Stimulated activated effector memory CD8-positive, alpha-beta T cell treated with anti-CD3 and anti-CD28 coated beads, Interleukin-12 subunit alpha, Interleukin-12 subunit beta, amount 100 ng/mL, for 72 hours (primary cell): Measurements from ENCODE around the gene TUBA1C.
A peak's percentile ranks its signal among the peaks of the same experiment; 100 is the strongest.

ENCODE experiments used
- ATAC-seq: fragments of 150-1000 bp; cut with Tn5 transposase; 2 replicates; pipeline ENCODE4 v1.10.0; 2021
- DNase-seq, 2 donors: peaks; one replicate each; pipeline ENCODE4 v3.0.0; 2021 to 2022; ENCODE audit warnings: low spot score in 2 of 2
- H3K27ac Mint-ChIP-seq: one replicate; pipeline ENCODE4 v1.8.0; 2022; ENCODE audit warnings: mild to moderate bottlenecking, mixed read lengths
- H3K36me3 Mint-ChIP-seq: one replicate; pipeline ENCODE4 v1.8.0; 2022; ENCODE audit warnings: mild to moderate bottlenecking, mixed read lengths
- H3K4me1 Mint-ChIP-seq: one replicate; pipeline ENCODE4 v1.8.0; 2022; ENCODE audit warnings: mixed read lengths
- H3K4me3 Mint-ChIP-seq: one replicate; pipeline ENCODE4 v1.8.0; 2022; ENCODE audit warnings: mild to moderate bottlenecking, mixed read lengths
- H3K9me3 Mint-ChIP-seq: one replicate; pipeline ENCODE4 v1.8.0; 2022; ENCODE audit warnings: mixed read lengths

The TUBA1C gene

DNA sequence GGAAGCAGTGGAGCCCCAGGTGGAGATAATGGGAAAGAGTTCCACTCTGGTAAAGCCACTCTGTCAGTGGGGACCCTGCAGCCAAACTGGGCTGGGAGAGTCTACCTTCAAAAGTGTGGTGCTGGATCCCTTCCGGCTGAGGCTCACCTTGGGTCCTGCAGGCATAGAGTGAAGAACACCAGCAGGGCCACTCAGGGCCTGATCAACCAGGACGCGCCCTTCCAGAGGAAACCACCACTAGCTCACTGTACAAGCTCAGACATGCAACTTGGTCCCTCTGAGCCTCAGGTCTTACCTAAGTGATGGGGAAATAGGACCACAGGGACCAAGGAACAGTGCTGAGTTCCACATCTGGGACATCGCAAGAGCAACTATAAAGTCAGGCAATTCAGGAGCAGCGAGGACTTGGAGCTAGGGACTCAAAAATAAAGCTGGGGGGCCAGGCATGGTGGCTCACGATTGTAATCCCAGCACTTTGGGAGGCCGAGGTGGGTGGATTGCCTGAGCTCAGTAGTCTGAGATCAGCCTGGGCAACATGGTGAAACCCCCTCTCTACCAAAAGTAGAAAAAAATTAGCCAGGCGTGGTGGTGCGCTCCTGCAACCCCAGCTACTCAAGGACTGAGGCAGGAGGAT lies 24.2 kb downstream of the TUBA1C start:
- Mint-ChIP-seq H3K4me3 (no peak overlapping the region), H3K36me3 (no peaks in the 10 kb centered on the region), H3K9me3 (no peaks in the 10 kb centered on the region), H3K4me1 (no peaks in the 10 kb centered on the region), H3K27ac (no peak overlapping the region)
- DNase-seq (no peak), ATAC-seq (no peak)

DNA sequence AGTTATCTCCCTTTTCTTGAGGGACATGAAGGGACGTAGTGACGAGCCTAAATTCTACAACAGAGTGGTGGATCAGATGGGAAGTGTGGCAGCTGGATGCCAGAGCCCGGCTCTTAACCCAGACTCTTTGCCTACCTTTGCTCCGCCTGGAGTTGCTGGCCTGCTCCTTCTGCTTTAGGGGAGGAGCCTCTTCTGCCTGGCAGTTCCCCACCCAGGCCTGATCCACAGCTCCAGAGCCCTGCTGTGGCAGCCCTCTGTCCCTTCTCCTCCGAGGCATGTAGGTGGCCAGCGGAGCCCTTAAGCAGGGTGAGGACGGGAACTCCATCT lies 27.8 kb downstream of the TUBA1C start:
- H3K36me3 Mint-ChIP-seq, result no peaks in the 10 kb centered on the region
- DNase-seq (no peak), ATAC-seq (no peak)
- no peaks in the 10 kb centered on the region for H3K9me3 Mint-ChIP-seq
- no peak overlapping the region for H3K27ac Mint-ChIP-seq
- no peak overlapping the region for H3K4me3 Mint-ChIP-seq
- H3K4me1 Mint-ChIP-seq, result peaks cover 16% of the 10 kb centered on the region

DNA sequence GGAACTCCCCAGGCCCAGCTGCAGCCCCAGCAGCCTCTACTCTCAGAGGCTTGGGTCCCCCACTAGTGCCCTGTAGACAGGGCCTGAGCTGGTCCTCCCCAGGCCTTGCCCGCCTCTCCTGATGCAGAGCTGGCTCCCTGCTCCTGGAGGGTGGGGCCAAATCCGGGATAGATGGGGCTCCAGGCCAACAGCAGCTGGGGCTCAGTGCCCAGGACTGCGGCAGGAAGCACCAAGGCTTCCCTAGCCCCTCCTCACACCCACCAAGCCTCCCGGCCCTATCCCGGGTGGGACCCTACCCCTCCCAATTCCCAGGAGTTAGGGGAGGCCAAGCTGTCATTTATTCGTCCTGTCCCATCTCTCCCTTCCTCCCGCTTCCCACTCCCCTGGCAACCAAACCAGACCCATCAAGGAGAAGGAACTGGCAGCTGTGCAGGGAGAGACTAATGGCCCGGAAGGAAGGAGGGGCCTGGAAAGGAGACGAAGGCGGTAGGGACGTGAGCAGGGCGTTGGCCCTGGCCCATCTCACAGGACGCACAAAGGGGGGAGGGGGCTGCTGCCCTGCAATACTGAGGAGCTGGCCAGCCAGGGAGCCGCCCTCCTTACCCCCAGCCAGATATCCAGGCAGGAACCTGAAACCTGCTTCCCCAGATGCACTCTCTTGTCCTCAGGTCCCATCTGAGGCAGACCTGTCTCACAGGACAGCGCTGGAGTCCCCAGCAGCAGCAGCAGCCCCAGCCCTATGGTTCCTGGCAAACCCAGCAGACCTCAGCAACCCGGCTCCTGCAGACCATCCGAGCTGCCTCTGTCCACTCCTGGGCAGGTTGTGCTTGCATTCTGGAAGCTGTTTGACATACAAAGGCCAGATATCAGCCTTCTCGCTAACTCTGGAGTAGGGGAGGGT lies 28.4 kb downstream of the TUBA1C start:
- Mint-ChIP-seq H3K36me3 (no peaks in the 10 kb centered on the region), H3K27ac (no peak overlapping the region), H3K4me3 (no peak overlapping the region), H3K4me1 (peaks cover 20% of the 10 kb centered on the region), H3K9me3 (no peaks in the 10 kb centered on the region)
- DNase-seq (no peak), ATAC-seq (no peak)

DNA sequence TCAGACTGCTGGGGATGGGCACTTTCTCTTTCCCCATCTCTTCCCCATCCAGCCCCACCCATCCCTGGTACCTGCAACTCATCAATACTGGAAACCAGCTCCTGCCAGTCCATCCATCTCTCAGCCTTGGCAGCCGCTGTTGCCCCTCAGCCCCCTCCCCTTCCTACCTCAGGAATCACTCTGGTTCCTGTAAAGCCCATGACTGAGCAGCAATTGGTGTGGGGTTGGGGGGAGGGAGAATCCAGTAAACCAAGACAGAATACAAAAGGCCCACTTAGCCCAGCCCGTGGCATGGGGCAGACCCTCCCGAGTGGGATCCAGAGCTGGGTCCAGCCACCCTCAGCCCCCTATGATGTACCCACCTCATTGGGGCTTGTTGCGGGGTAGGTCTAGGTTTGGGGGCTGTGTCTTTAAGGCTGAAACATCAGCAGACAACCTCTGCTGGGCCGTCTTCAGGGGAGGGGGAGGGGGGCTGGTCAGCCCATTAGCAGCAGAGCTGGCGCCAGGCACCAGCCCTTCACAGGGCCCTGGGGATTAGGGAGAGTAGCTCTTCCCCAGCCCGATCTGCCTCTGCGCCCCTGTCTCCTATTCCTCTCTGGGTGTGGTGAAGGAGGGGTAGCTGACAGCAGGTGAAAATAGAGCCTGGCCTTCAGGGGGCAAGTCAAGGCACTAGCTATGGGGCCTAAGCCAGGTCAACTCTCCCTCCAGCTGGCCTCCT lies 29.4 kb downstream of the TUBA1C start:
- Mint-ChIP-seq H3K36me3 (no peaks in the 10 kb centered on the region), H3K4me3 (no peak overlapping the region), H3K9me3 (no peaks in the 10 kb centered on the region), H3K4me1 (peaks cover 20% of the 10 kb centered on the region), H3K27ac (no peak overlapping the region)
- no peak for ATAC-seq
- DNase-seq, result no peak

DNA sequence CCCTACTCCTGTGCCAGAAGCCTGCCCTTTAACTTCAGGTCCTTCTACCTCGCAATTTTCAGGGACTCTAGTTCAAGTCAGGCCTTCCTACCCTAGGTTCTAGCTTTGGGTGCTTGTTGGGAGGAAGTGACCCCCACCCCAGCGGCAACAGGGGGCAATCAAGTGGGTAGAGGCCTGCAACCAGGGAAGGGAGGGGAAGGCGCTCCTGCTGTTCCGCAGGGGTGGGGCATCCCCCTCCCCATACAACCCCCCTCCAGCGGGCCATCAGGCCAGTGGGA lies 29.9 kb downstream of the TUBA1C start:
- DNase-seq, result no peak
- Mint-ChIP-seq H3K27ac (no peak overlapping the region), H3K4me3 (no peak overlapping the region), H3K36me3 (no peaks in the 10 kb centered on the region), H3K4me1 (peaks cover 20% of the 10 kb centered on the region), H3K9me3 (no peaks in the 10 kb centered on the region)
- ATAC-seq, result no peak

DNA sequence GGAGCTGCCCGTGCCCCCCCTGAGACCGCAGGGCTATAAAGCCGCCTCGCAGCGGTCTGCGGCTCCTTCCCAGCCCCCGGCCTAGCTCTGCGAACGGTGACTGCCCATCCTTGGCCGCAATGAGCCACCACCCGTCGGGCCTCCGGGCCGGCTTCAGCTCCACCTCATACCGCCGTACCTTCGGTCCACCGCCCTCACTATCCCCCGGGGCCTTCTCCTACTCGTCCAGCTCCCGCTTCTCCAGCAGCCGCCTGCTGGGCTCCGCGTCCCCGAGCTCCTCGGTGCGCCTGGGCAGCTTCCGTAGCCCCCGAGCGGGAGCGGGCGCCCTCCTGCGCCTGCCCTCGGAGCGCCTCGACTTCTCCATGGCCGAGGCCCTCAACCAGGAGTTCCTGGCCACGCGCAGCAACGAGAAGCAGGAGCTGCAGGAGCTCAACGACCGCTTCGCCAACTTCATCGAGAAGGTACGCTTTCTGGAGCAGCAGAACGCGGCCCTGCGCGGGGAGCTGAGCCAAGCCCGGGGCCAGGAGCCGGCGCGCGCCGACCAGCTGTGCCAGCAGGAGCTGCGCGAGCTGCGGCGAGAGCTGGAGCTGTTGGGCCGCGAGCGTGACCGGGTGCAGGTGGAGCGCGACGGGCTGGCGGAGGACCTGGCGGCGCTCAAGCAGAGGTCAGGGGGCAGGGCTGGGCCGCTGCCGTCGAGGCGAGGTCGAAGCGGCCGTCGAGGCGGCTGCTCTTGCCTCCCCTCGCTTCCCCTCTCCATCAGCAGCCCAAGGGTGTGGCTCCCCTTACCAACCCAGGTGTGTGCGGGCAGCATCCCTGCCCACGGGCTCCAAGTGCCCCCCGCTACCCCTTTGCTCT lies 30.4 kb downstream of the TUBA1C start, which contains the start of gene PRPH:
PRPH (plus strand) TSS at position 66 of the 855 bp plus-strand sequence; CDS start at position 120, 54 bp downstream.
- DNase-seq, result no peak
- H3K4me1 Mint-ChIP-seq, result peaks cover 20% of the 10 kb centered on the region
- H3K9me3 Mint-ChIP-seq, result no peaks in the 10 kb centered on the region
- H3K36me3 Mint-ChIP-seq, result no peaks in the 10 kb centered on the region
- no peak within 1 kb of the TSS for H3K4me3 Mint-ChIP-seq
- ATAC-seq, result no peak
- no peak within 1 kb of the TSS for H3K27ac Mint-ChIP-seq

DNA sequence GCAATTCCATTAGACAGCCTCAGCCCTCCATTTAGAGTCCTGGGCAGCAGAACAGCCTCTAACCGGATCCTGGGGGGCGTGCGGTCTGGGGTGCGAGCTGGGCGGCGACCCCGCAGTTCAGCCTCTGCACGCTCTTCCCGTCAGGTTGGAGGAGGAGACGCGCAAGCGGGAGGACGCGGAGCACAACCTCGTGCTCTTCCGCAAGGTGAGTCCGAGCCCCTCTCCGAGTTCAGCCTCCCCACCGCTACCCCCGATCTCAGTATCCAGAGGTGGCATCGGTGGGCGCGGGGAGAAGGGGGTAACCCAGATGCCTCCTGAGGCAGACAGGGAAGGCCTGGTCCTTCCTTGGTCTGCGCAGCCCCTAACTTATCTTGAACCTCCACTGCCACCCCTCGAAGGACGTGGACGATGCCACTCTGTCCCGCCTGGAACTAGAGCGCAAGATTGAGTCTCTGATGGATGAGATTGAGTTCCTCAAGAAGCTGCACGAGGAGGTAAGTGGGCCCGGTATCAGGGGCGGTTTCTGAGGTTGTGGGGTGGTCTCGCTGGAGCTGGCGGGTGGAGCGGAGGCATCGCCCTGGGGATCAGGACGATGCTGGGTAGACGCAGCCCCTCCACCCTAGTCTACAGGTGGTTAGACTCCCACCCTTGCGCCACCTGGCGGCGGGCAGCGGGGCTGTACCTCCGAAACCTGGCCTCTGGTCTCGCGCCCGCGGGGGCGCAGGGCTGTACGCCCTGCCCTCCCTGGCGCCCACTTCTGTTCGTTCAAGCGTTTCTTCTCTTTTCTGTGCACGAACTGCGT lies 31.4 kb downstream of the TUBA1C start:
- H3K4me1 Mint-ChIP-seq, result peaks cover 20% of the 10 kb centered on the region
- no peaks in the 10 kb centered on the region for H3K9me3 Mint-ChIP-seq
- peak; percentile 57 to 82 for DNase-seq
- H3K36me3 Mint-ChIP-seq, result no peaks in the 10 kb centered on the region
- H3K4me3 Mint-ChIP-seq, result peak overlapping the region; percentile 62
- H3K27ac Mint-ChIP-seq, result no peak overlapping the region
- ATAC-seq, result peak; percentile 75

DNA sequence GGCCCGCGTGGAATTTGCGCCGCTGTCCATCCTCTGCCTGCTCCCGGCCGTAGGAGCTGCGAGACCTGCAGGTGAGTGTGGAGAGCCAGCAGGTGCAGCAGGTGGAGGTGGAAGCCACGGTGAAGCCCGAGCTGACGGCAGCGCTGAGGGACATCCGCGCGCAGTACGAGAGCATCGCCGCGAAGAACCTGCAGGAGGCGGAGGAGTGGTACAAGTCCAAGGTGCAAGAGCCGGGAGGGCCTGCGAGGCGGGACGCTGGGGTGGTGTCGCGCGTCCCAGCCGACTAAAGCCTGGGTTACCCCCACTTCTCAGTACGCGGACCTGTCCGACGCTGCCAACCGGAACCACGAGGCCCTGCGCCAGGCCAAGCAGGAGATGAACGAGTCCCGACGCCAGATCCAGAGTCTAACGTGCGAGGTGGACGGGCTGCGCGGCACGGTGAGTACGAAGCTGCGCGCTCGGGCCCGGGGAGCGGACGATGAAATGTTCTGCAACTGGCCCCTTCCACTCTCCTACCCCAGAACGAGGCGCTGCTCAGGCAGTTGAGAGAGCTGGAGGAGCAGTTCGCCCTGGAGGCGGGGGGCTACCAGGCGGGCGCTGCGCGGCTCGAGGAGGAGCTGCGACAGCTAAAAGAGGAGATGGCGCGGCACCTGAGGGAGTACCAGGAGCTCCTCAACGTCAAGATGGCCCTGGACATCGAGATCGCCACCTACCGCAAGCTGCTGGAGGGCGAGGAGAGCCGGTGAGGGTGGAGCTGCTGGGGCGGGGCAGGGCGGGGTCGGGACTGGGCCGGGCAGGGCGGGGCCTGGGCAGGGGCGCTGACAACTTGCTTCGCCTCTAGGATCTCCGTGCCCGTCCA lies 32.2 kb downstream of the TUBA1C start:
- H3K9me3 Mint-ChIP-seq, result no peaks in the 10 kb centered on the region
- peaks cover 26% of the 10 kb centered on the region for H3K4me1 Mint-ChIP-seq
- H3K27ac Mint-ChIP-seq, result no peak overlapping the region
- ATAC-seq, result peak; percentile 65
- peak in 1 of 2 donors; percentile 70 for DNase-seq
- no peaks in the 10 kb centered on the region for H3K36me3 Mint-ChIP-seq
- H3K4me3 Mint-ChIP-seq, result peak overlapping the region; percentile 62

DNA sequence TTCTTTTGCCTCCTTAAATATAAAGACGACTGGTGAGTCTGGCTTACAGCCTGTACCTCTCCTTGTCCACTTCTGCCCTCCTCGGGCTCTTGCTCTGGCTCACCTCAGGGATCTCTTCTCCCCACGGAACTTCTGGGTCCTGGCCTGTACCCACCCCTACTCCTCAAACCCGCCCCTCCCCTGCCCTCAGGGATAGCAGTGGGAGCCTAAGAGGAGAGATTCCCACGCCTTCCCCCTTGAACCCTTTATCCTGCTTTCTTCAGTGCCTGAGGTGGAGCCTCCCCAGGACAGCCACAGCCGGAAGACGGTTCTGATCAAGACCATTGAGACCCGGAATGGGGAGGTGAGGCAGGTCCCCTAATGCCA lies 32.8 kb downstream of the TUBA1C start:
- H3K27ac Mint-ChIP-seq, result no peak overlapping the region
- H3K4me1 Mint-ChIP-seq, result peaks cover 26% of the 10 kb centered on the region
- ATAC-seq, result no peak

DNA sequence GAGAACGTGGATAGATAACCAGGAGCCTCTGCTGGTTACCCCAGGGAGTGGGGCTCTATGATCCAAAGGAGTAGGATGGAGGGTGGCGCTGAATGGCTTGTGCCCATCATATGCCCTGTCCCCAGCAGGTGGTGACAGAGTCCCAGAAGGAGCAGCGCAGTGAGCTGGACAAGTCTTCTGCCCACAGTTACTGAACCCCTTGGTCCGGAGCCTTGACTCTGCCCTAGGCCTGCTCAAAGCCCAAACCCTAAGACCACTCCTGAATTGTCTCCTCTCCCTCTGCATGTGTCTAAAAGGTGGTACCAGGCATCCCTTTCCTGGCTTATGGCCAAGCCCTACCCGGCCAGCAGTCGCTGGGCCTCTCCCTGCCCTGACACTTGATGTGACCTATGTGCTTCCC lies 33.3 kb downstream of the TUBA1C start:
- peaks cover 26% of the 10 kb centered on the region for H3K4me1 Mint-ChIP-seq
- ATAC-seq (no peak), DNase-seq (no peak)
- no peak overlapping the region for H3K27ac Mint-ChIP-seq
- H3K36me3 Mint-ChIP-seq, result no peaks in the 10 kb centered on the region
- peak overlapping the region; percentile 62 for H3K4me3 Mint-ChIP-seq
- H3K9me3 Mint-ChIP-seq, result no peaks in the 10 kb centered on the region

More for the DNA sequence above, 32.8 kb downstream of the TUBA1C start:
- H3K36me3 Mint-ChIP-seq, result no peaks in the 10 kb centered on the region
- no peak for DNase-seq
- H3K4me3 Mint-ChIP-seq, result peak overlapping the region; percentile 62
- H3K9me3 Mint-ChIP-seq, result no peaks in the 10 kb centered on the region

DNA sequence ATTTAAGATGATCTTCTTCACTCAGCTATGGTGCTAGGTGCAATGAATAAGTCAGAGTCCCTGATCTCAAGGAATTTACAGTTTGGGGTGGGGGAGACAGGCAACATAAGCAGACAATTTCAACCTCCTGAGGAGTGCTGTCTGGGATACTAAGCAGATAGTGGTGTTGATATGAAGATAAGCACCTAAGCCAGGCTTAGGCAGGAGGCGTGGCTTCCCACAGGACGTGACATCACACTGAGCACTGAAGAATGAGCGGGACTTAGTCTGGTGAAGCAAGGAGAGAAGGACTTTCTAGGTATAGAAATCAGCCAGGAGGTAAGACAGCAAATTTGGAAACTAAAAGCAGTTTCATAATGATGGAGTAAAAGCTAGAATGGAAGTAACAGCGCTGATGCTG lies 36.9 kb downstream of the TUBA1C start:
- Mint-ChIP-seq H3K27ac (no peak overlapping the region), H3K4me3 (no peak overlapping the region), H3K4me1 (peaks cover 18% of the 10 kb centered on the region), H3K9me3 (no peaks in the 10 kb centered on the region), H3K36me3 (no peaks in the 10 kb centered on the region)
- ATAC-seq (peak; percentile 78), DNase-seq (no peak)

DNA sequence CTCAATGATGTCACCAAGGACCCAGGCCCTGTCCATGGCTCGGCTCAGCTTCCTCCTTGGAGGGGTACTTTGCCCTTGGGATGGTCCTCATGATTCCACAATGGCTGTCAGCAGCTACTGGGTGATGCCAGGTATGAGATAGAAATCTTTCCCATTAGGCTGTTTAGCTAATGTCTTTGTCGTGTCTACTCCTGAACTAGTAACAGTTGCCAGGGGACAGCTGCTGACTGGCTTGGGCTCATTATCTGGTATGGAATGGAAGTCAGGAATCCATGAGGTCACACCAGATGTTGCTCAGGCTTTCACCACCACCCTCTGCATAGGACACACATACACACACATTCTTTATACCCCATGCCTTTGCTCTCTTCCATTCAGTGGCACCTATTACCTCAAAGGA lies 39.3 kb downstream of the TUBA1C start:
- DNase-seq (no peak), ATAC-seq (no peak)
- peaks cover 6% of the 10 kb centered on the region for H3K4me1 Mint-ChIP-seq
- no peak overlapping the region for H3K27ac Mint-ChIP-seq
- H3K4me3 Mint-ChIP-seq, result no peak overlapping the region
- H3K36me3 Mint-ChIP-seq, result no peaks in the 10 kb centered on the region
- no peaks in the 10 kb centered on the region for H3K9me3 Mint-ChIP-seq

DNA sequence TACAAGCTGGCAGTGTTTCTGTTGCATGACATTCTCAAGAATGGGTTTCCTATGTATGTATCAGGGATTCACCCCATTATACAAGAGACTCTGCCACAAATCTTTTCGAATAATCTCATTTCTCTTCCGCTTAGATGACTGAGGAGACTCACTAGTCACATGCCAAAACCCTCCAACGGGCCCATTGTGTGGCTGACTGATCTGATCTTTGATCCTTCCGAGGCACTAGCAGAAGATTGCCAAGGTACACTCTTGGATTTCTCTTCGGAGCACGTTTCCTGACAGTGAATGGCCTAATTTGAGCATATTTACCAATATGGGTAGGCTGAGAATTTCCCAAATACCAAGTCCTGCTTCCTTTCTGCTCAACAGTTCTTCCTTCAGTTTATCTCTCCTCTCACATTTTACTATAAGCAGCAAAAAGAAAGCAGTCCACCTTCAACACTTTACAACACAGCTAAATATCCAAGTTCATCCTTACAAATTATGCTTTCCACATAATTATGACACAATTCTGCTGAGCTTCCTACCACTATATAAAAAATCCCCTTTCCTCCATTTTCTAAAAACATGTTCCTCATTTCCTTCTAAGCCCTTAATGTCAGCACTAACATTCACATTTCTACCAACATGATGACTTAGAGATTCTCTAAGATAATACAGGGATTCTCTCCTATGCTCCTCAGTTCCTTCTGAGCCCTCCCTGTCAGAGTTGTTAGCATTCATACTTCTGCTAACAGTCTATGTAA lies 41.1 kb downstream of the TUBA1C start:
- Mint-ChIP-seq H3K9me3 (no peaks in the 10 kb centered on the region), H3K4me1 (peaks cover 6% of the 10 kb centered on the region), H3K4me3 (no peak overlapping the region), H3K27ac (no peak overlapping the region), H3K36me3 (no peaks in the 10 kb centered on the region)
- no peak for ATAC-seq
- no peak for DNase-seq
